Pericardium fibroblast (primary cell): Measurements from ENCODE around the gene OSGIN1. TPM values are rescaled to one million over a fixed set of nuclear protein-coding genes. Genes with fewer than 3 reads are reported as not detected.

Experiments
- total RNA-seq: library from RNA; depleted of rRNA; stranded (reverse); fragments of >200 nt; gene quantifications from 2 replicates; pipeline ENCODE4 v1.2.3, GENCODE V29; 2015

Gene OSGIN1
- 2.1 and 3.1 TPM in 2 replicates for total RNA-seq

DNA sequence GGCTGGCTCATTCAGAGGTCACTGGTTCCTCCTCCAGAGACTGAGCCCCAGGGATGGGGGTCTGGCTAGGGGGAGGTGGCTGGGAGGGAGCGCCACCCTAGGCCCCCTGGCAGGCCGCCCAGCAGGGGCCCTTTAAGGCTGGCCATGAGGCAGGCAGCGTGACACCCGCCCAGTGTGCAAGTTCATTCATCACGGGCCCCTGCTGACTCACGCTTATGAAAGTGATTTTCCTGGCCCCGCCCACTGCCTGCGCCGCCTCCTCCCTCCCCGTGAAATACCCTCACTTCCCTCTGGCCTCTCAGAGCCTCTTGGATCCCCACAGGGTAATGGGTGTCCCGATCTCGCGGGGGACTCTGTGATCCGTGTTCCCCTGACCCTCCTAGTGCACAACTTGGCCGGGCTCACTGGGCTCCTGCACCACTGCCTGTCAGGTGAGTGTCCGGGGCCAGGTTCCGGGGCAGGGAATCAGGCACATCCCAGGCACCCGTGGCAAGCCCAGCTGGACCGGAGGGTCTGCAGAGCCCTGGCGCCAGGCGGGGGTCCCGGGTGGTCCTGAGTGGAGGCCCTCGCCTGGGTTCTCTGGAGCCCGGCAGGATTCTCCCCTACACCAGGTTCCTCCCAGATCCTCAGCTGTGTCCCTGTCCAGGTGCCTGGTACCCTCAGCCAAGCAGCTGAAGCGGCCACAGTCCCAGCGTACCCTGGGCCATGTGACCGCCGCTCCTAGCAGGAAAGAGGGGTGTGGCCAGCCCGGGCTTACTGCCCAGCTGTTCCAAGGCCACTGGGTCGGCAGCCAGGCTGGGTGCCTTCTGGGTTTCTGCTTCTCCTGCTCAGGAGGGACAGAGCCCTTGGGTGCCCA, at the start of gene OSGIN1:
Gene OSGIN1 (plus strand): TSS at position 301 of the 856 bp plus-strand sequence. CDS start 4,432 bp downstream, outside the sequence.

GRCh38 chr16:83967838-83968305, 14.8 kb downstream of the OSGIN1 start, which contains the start of gene NECAB2:
NECAB2 (plus strand) TSS chr16:83968244; CDS start chr16:83968649, 405 bp downstream.

Other genes with a start within 250 kb of the OSGIN1 start
- 18.3 and 18.7 TPM in 2 replicates for gene HSBP1, start 145.3 kb upstream of the OSGIN1 start, total RNA-seq
- gene MLYCD, start 54.1 kb upstream of the OSGIN1 start, total RNA-seq = 2.9 and 3.3 TPM in 2 replicates
- 0.47 TPM in 1 of 2 replicates, not detected in the other for gene NECAB2, start 15.0 kb downstream of the OSGIN1 start, total RNA-seq
- gene SLC38A8, start 89.6 kb downstream of the OSGIN1 start, total RNA-seq = not detected in 2 replicates
- gene MBTPS1, start 163.7 kb downstream of the OSGIN1 start, total RNA-seq = 86.1 TPM in 2 replicates
- 10.3 and 20.8 TPM in 2 replicates for gene HSDL1, start 191.9 kb downstream of the OSGIN1 start, total RNA-seq
- gene DNAAF1, start 192.1 kb downstream of the OSGIN1 start, total RNA-seq = not detected in 2 replicates
- gene TAF1C, start 233.8 kb downstream of the OSGIN1 start, total RNA-seq = 9.6 and 13.1 TPM in 2 replicates
- not detected in 2 replicates for gene ADAD2, start 237.9 kb downstream of the OSGIN1 start, total RNA-seq